Naive thymus-derived CD4-positive, alpha-beta T cell (primary cell): ENCODE data around the gene MINK1. TPM values are rescaled to one million over a fixed set of nuclear protein-coding genes. Genes with fewer than 3 reads are reported as not detected.
"Not testable (repeated sequence)": the region's sequence is repeated elsewhere in the genome, so short reads cannot be mapped to it uniquely, and the experiment has no call there.

Experiments used
- ATAC-seq: fragments of 150-1000 bp; cut with Tn5 transposase; 2 replicates; pipeline ENCODE4 v1.10.0; 2021; ENCODE audit warnings: mild to moderate bottlenecking, moderate library complexity
- CTCF ChIA-PET: fragments of 350-600 bp; sonication (Branson Sonifier 250); formaldehyde crosslinking; loops from one replicate; lab custom pipeline; 2021; ENCODE audit warnings: antibody characterized with exemption; lab: Charles Lee
- POLR2A ChIA-PET: fragments of 350-600 bp; sonication (Branson Sonifier 250); formaldehyde crosslinking; loops from one replicate; lab custom pipeline; 2021; ENCODE audit warnings: antibody characterized with exemption, inconsistent platforms; lab: Charles Lee
- DNase-seq, 9 donors: peaks; one replicate each; pipeline versions ENCODE4 v3.0.0 to v3.0.0-alpha.2; 2020 to 2022; ENCODE audit warnings: mixed read lengths in 1 of 9
- H3K27ac ChIP-seq: one replicate; pipeline ENCODE4 v1.7.0; 2013; ENCODE audit warnings: mild to moderate bottlenecking, low read depth, low read length, moderate library complexity
- H3K27me3 ChIP-seq, 2 donors: one replicate each; pipeline ENCODE4 v1.7.0; 2013; ENCODE audit warnings: low read length in 2 of 2, mild to moderate bottlenecking in 2 of 2, moderate library complexity in 2 of 2; ENCODE audit not compliant: control insufficient read depth in 2 of 2, insufficient read depth in 2 of 2
- H3K36me3 ChIP-seq, 3 experiments: 1 replicate in 2 of 3; 2 replicates in 1 of 3; pipeline ENCODE4 v1.7.0; 2013; ENCODE audit warnings: low read length in 3 of 3, mild to moderate bottlenecking in 3 of 3, moderate library complexity in 1 of 3; ENCODE audit not compliant: insufficient read depth in 3 of 3, control insufficient read depth in 2 of 3
- H3K4me1 ChIP-seq, 2 donors: one replicate each; pipeline ENCODE4 v1.7.0; 2013; ENCODE audit warnings: low read length in 2 of 2, mild to moderate bottlenecking in 2 of 2, moderate library complexity in 1 of 2; ENCODE audit not compliant: control insufficient read depth in 2 of 2, insufficient read depth in 2 of 2
- H3K4me3 ChIP-seq: 2 replicates; pipeline ENCODE4 v1.7.0; 2013; ENCODE audit warnings: mild to moderate bottlenecking, low read length
- H3K9me3 ChIP-seq, 3 experiments: 1 replicate in 2 of 3; 2 replicates in 1 of 3; pipeline ENCODE4 v1.7.0; 2013; ENCODE audit warnings: low read length in 3 of 3; ENCODE audit not compliant: control insufficient read depth in 2 of 3
- H3K27ac Mint-ChIP-seq, 9 donors: one replicate each; pipeline ENCODE4 v1.8.0; 2020 to 2022; ENCODE audit warnings: mixed read lengths in 9 of 9, mild to moderate bottlenecking in 8 of 9, moderate library complexity in 5 of 9, inconsistent platforms in 2 of 9
- H3K27me3 Mint-ChIP-seq, 5 donors: one replicate each; pipeline ENCODE4 v1.8.0; 2021 to 2022; ENCODE audit warnings: mixed read lengths in 5 of 5, mild to moderate bottlenecking in 1 of 5
- H3K36me3 Mint-ChIP-seq, 5 donors: one replicate each; pipeline ENCODE4 v1.8.0; 2020 to 2022; ENCODE audit warnings: mixed read lengths in 5 of 5, mild to moderate bottlenecking in 3 of 5, inconsistent platforms in 1 of 5
- H3K4me1 Mint-ChIP-seq, 7 donors: one replicate each; pipeline ENCODE4 v1.8.0; 2020 to 2022; ENCODE audit warnings: mixed read lengths in 7 of 7, mild to moderate bottlenecking in 3 of 7, inconsistent platforms in 1 of 7
- H3K4me3 Mint-ChIP-seq, 10 donors: one replicate each; pipeline ENCODE4 v1.8.0; 2020 to 2022; ENCODE audit warnings: mild to moderate bottlenecking in 10 of 10, mixed read lengths in 10 of 10, moderate library complexity in 6 of 10, inconsistent platforms in 2 of 10
- H3K9me3 Mint-ChIP-seq, 11 donors: one replicate each; pipeline ENCODE4 v1.8.0; 2020 to 2022; ENCODE audit warnings: mixed read lengths in 11 of 11, mild to moderate bottlenecking in 4 of 11, inconsistent platforms in 1 of 11, moderate library complexity in 1 of 11
- intact Hi-C, 2 donors: fragments of 100-400 bp; cut with micrococcal nuclease; formaldehyde crosslinking; loops; one replicate each; pipeline ENCODE4 v1.15.1; 2023
- polyA plus RNA-seq, 2 donors: library from polyadenylated mRNA; unstranded; fragments of 300-500 nt; fragmentation: Illumina TruSeq; gene quantifications; one replicate each; pipeline ENCODE4 v1.2.3, GENCODE V29; 2021
- total RNA-seq, 6 experiments: library from RNA in 5 of 6; stranded (reverse) in 5 of 6; gene quantifications; 1 replicate in 5 of 6; 2 replicates in 1 of 6; pipeline ENCODE4 v1.2.3 and lab custom pipeline; 2021 to 2026

The MINK1 gene
- total and polyA plus RNA-seq, 7 experiments from 2014 or later: 8.3 to 142 (median 102) TPM

DNA sequence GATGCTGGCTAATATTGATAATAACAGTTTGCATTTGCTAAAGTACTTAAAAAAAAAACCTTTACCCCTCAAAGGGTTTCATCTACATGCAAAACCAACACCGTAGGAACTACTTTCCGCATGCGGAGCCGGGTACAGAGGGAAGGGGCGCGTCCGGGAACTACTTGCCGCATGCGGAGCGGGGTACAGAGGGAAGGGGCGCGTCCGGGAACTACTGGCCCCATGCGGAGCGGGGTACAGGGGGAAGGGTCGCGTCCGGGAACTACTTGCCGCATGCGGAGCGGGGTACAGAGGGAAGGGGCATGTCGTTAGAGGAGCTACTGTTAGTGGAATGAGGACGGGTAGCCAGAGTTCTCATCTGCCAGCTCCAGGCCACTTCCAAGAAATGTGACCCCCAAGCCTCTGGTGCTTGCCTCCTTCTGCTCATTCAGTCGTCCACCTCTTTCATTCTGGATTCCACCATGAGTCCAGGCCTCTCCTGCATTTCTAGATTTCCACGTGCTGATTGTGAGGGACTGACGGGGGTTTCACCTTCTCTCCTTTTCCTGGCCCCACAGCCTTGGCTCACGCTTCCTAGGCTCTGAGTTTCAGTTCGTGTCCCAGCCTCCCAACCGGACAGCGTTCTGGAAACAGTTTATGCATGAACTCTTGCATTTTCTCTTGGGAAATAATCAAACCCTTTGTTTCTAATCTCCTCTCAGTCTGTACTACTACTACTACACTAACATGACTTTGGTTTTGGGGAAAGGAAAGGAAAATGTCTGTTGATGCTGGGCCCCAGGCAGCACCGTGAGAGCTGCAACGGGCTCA lies 26.9 kb downstream of the MINK1 start:
- intact Hi-C loops: no loop called here
- no peak overlapping the region for H3K4me3 Mint-ChIP-seq
- POLR2A ChIA-PET: interaction anchor here (1.0 kb wide), 1 partner anchor 51 kb away, joined by 3 read pairs; no protein-coding TSS in a partner anchor

GRCh38 chr17:4860651-4861050 lies 27.5 kb downstream of the MINK1 start:
- ChIA-PET CTCF (interaction anchor here (0.7 kb wide), 1 partner anchor 154 kb away, joined by 4 read pairs; no protein-coding TSS in a partner anchor), POLR2A (interaction anchor here (1.0 kb wide), 1 partner anchor 52 kb away, joined by 3 read pairs; no protein-coding TSS in a partner anchor)
- Mint-ChIP-seq H3K27me3 (no peaks in the 10 kb centered on the region), H3K27ac (no peak overlapping the region), H3K36me3 (peaks cover 0 to 19% (median 13%) of the 10 kb centered on the region in 5 donors), H3K4me3 (no peak overlapping the region), H3K4me1 (peaks cover 19 to 34% (median 26%) of the 10 kb centered on the region in 7 donors), H3K9me3 (peaks cover 0 to 4% (median 0%) of the 10 kb centered on the region in 11 donors)
- ATAC-seq: no peak
- Histone ChIP-seq H3K36me3 (peaks cover 0 to 24% (median 3%) of the 10 kb centered on the region in 3 experiments), H3K27ac (no peak overlapping the region), H3K27me3 (no peaks in the 10 kb centered on the region), H3K4me3 (no peak overlapping the region), H3K4me1 (no peaks in the 10 kb centered on the region), H3K9me3 (no peaks in the 10 kb centered on the region)
- intact Hi-C loops: no loop called here
- no peak for DNase-seq

More for the DNA sequence above, 26.9 kb downstream of the MINK1 start:
- Histone ChIP-seq H3K4me1 (no peaks in the 10 kb centered on the region), H3K27ac (no peak overlapping the region), H3K9me3 (no peaks in the 10 kb centered on the region), H3K27me3 (no peaks in the 10 kb centered on the region), H3K4me3 (no peak overlapping the region), H3K36me3 (peaks cover 0 to 24% (median 3%) of the 10 kb centered on the region in 3 experiments)
- Mint-ChIP-seq H3K9me3 (peaks cover 0 to 4% (median 0%) of the 10 kb centered on the region in 11 donors), H3K27me3 (no peaks in the 10 kb centered on the region), H3K27ac (no peak overlapping the region), H3K36me3 (peaks cover 0 to 19% (median 13%) of the 10 kb centered on the region in 5 donors), H3K4me1 (peaks cover 19 to 34% (median 26%) of the 10 kb centered on the region in 7 donors)
- CTCF ChIA-PET: no interaction called here
- no peak for DNase-seq
- no peak for ATAC-seq

- H3K4me3 ChIP-seq: no peak overlapping the region
- ATAC-seq: no peak
- H3K27ac ChIP-seq: no peak overlapping the region
- DNase-seq: no peak
- no peaks in the 10 kb centered on the region for H3K9me3 ChIP-seq
- H3K4me1 ChIP-seq: no peaks in the 10 kb centered on the region
- CTCF ChIA-PET: interaction anchor here (0.7 kb wide), 1 partner anchor 154 kb away, joined by 4 read pairs; no protein-coding TSS in a partner anchor
- Mint-ChIP-seq H3K27ac (no peak overlapping the region), H3K9me3 (peaks cover 0 to 4% (median 0%) of the 10 kb centered on the region in 11 donors), H3K27me3 (no peaks in the 10 kb centered on the region), H3K4me3 (no peak overlapping the region), H3K4me1 (peaks cover 19 to 33% (median 24%) of the 10 kb centered on the region in 7 donors), H3K36me3 (peaks cover 0 to 19% (median 12%) of the 10 kb centered on the region in 5 donors)
- H3K27me3 ChIP-seq: no peaks in the 10 kb centered on the region
- peaks cover 0 to 23% (median 3%) of the 10 kb centered on the region in 3 experiments for H3K36me3 ChIP-seq
- POLR2A ChIA-PET: no interaction called here
- intact Hi-C loops: no loop called here
Measured at GRCh38 chr17:4861052-4861451, 27.9 kb downstream of the MINK1 start.

GRCh38 chr17:4862720-4863119 lies 29.6 kb downstream of the MINK1 start:
- ATAC-seq: no peak
- H3K27me3 Mint-ChIP-seq: no peaks in the 10 kb centered on the region
- intact Hi-C loops: no loop called here
- no peak overlapping the region for H3K4me3 Mint-ChIP-seq
- peaks cover 0 to 4% (median 0%) of the 10 kb centered on the region in 11 donors for H3K9me3 Mint-ChIP-seq
- no peak overlapping the region for H3K4me3 ChIP-seq
- peaks cover 0 to 13% (median 3%) of the 10 kb centered on the region in 3 experiments for H3K36me3 ChIP-seq
- peaks cover 7 to 21% (median 15%) of the 10 kb centered on the region in 7 donors for H3K4me1 Mint-ChIP-seq
- H3K9me3 ChIP-seq: no peaks in the 10 kb centered on the region
- H3K27ac Mint-ChIP-seq: no peak overlapping the region
- DNase-seq: no peak
- CTCF ChIA-PET: no interaction called here
- POLR2A ChIA-PET: interaction anchor here (0.6 kb wide), 1 partner anchor 112 kb away, joined by 3 read pairs; no protein-coding TSS in a partner anchor
- H3K36me3 Mint-ChIP-seq: peaks cover 0 to 9% (median 4%) of the 10 kb centered on the region in 5 donors
- H3K4me1 ChIP-seq: no peaks in the 10 kb centered on the region
- H3K27me3 ChIP-seq: no peaks in the 10 kb centered on the region
- H3K27ac ChIP-seq: no peak overlapping the region

- Mint-ChIP-seq H3K27me3 (no peaks in the 10 kb centered on the region), H3K4me1 (peaks cover 4 to 18% (median 14%) of the 10 kb centered on the region in 7 donors), H3K36me3 (peaks cover 0 to 7% (median 6%) of the 10 kb centered on the region in 5 donors), H3K4me3 (no peak overlapping the region), H3K9me3 (peaks cover 0 to 4% (median 0%) of the 10 kb centered on the region in 11 donors), H3K27ac (no peak overlapping the region)
- H3K36me3 ChIP-seq: peaks cover 0 to 13% (median 3%) of the 10 kb centered on the region in 3 experiments
- ChIA-PET POLR2A (interaction anchor here (0.6 kb wide), 1 partner anchor 113 kb away, joined by 3 read pairs; no protein-coding TSS in a partner anchor), CTCF (no interaction called here)
- ATAC-seq: no peak
- DNase-seq: no peak
- no peaks in the 10 kb centered on the region for H3K4me1 ChIP-seq
- intact Hi-C loops: no loop called here
- no peaks in the 10 kb centered on the region for H3K27me3 ChIP-seq
- H3K4me3 ChIP-seq: no peak overlapping the region
- H3K27ac ChIP-seq: no peak overlapping the region
- no peaks in the 10 kb centered on the region for H3K9me3 ChIP-seq
Measured at GRCh38 chr17:4863321-4863720, 30.2 kb downstream of the MINK1 start.

DNA sequence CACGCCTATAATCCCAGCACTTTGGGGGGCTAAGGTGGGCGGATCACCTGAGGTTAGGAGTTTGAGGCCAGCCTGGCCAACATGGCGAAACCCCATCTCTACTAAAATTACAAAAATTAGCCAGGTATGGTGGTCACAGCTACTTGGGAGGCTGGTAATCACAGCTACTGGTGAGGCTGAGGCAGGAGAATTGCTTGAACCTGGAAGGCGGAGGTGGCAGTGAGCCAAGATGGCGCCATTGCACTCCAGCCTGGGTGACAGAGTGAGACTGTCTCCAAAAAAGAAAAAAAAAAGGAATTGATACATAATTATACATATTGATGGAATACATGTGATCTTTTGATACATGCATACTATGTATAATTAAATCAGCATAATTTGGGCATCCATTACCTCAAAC lies 34.4 kb downstream of the MINK1 start:
- H3K36me3 Mint-ChIP-seq, H3K4me3 Mint-ChIP-seq, H3K9me3 ChIP-seq, POLR2A ChIA-PET, intact Hi-C loops, H3K4me3 ChIP-seq, ATAC-seq, H3K36me3 ChIP-seq, H3K27ac Mint-ChIP-seq, H3K4me1 ChIP-seq, CTCF ChIA-PET, DNase-seq, H3K9me3 Mint-ChIP-seq, H3K27ac ChIP-seq, H3K27me3 ChIP-seq, H3K27me3 Mint-ChIP-seq: not testable (repeated sequence)
- H3K4me1 Mint-ChIP-seq: peaks cover 0 to 11% (median 5%) of the 10 kb centered on the region in 7 donors
